GM19467 (cell line): ENCODE measurements around the gene GINS3.
A peak's percentile ranks its signal among the peaks of the same experiment; 100 is the strongest.

Source experiments
- ATAC-seq: cut with Tn5 transposase; IDR thresholded peaks from one replicate; pipeline ENCODE4 v1.9.1; 2021; ENCODE audit warnings: mild to moderate bottlenecking, moderate library complexity; ENCODE audit not compliant: unreplicated experiment

Gene GINS3

GRCh38 chr16:58421529-58421928 lies 29.3 kb downstream of the GINS3 start:
- ATAC-seq = no peak

- no peak for ATAC-seq
These were observed 30.5 kb downstream of the GINS3 start for GRCh38 chr16:58422809-58423208.

GRCh38 chr16:58425245-58425644 lies 33.0 kb downstream of the GINS3 start:
- ATAC-seq = no peak

GRCh38 chr16:58425756-58426494 lies 33.7 kb downstream of the GINS3 start:
- ATAC-seq = peak; percentile 66

GRCh38 chr16:58426966-58427365 lies 34.7 kb downstream of the GINS3 start:
- ATAC-seq = no peak

GRCh38 chr16:58428621-58429542 lies 36.6 kb downstream of the GINS3 start:
- ATAC-seq = no peak

GRCh38 chr16:58430718-58431117 lies 38.4 kb downstream of the GINS3 start:
- no peak for ATAC-seq

- no peak for ATAC-seq
These were observed 41.3 kb downstream of the GINS3 start for GRCh38 chr16:58433569-58433951.

- no peak for ATAC-seq
These were observed 43.5 kb downstream of the GINS3 start for GRCh38 chr16:58435779-58436178.

- ATAC-seq = no peak
These were observed 47.9 kb downstream of the GINS3 start for GRCh38 chr16:58440131-58440530.

GRCh38 chr16:58442547-58442946 lies 50.3 kb downstream of the GINS3 start:
- ATAC-seq = no peak

GRCh38 chr16:58443783-58444182 lies 51.5 kb downstream of the GINS3 start:
- no peak for ATAC-seq

- no peak for ATAC-seq
These were observed 52.0 kb downstream of the GINS3 start for GRCh38 chr16:58444265-58444664.

- ATAC-seq = no peak
These were observed 56.6 kb downstream of the GINS3 start for GRCh38 chr16:58448890-58449289.

GRCh38 chr16:58449306-58449705 lies 57.0 kb downstream of the GINS3 start:
- no peak for ATAC-seq

- no peak for ATAC-seq
These were observed 57.5 kb downstream of the GINS3 start for GRCh38 chr16:58449768-58450167.

GRCh38 chr16:58450590-58450989 lies 58.3 kb downstream of the GINS3 start:
- no peak for ATAC-seq

- no peak for ATAC-seq
These were observed 59.0 kb downstream of the GINS3 start for GRCh38 chr16:58451265-58451689.

GRCh38 chr16:58451945-58452401 lies 59.7 kb downstream of the GINS3 start:
- ATAC-seq = no peak

- ATAC-seq = no peak
These were observed 60.4 kb downstream of the GINS3 start for GRCh38 chr16:58452640-58453039.

GRCh38 chr16:58454178-58454577 lies 61.9 kb downstream of the GINS3 start:
- ATAC-seq = no peak

- no peak for ATAC-seq
These were observed 62.6 kb downstream of the GINS3 start for GRCh38 chr16:58454856-58455255.
